Inferior parietal cortex (tissue), 1 donor: ENCODE data around the gene VEPH1.

ENCODE experiments used
- DNase-seq: peaks from one replicate; pipeline ENCODE4 v3.0.0-alpha.2; 2016; ENCODE audit errors: extremely low spot score

Gene VEPH1

DNA sequence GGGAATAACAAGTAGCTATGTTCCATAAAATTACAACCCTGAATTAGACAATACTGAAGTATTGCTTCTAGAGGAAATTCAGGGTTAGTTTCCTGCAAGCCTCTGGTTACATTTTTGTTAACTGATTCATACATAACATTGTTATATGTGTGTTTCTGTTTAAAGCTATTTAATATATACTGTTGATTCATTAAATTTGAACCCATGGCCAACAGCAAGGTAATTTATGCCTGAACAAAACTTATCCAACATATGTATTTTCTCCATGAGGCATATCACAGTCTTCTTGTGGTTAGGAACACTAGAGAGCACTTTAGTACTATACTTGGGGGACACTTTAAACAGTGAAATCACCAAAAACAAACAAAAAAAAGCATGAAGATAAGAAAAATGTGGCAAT lies 114.2 kb downstream of the VEPH1 start:
- no peak for DNase-seq

DNA sequence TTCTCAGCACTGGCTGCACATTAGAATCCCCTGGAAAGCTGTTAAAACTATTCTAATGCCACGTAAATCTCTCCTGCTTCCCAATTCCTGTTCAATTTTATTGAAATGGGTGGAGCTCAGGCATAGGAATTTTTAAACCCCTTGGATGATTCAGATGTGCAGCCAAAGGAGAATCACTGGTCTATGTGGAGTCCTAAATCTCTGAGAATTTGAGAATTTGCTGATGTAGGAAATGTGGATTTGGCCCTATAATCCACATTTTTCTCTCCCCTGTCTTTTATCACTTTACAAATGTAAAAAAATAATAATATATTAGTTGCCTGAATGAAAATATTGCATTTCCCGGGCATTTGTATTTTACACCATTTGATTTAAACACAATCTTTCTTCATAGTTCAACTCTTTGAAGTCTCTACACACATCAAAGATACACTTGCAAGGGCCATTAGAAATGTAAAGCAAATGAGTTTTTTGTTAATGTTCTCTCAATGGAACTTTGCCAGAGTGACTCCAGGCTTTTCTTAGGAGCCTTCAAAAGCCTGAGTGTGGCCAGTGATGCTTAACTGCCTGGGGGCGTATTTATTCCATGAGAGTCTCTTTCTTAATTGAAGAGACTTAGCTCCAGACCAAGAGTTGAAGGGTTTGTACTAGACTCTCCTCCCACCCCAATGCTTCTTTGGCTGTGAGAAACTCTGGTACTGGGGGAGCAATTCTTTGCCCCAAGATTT lies 115.3 kb downstream of the VEPH1 start:
- DNase-seq: no peak

DNA sequence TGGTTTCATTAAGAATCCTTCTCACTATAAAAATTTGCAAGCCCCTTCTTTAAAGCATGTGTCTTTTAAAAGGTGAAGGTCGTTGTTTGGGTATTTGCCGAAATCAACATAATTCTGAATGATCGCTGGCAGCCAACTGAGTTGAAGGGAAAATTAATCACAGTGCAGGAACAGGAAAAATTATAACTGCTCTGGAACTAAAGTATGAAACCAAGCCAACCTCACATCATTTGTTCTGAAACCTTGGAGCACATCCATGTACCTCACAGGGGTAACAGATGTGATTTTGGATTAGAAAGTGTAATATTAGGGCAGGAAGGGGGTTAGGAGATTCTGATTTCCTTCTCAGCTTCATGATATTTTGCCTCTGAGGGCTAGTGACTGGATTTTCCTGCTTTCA lies 118.7 kb downstream of the VEPH1 start:
- DNase-seq: no peak

DNA sequence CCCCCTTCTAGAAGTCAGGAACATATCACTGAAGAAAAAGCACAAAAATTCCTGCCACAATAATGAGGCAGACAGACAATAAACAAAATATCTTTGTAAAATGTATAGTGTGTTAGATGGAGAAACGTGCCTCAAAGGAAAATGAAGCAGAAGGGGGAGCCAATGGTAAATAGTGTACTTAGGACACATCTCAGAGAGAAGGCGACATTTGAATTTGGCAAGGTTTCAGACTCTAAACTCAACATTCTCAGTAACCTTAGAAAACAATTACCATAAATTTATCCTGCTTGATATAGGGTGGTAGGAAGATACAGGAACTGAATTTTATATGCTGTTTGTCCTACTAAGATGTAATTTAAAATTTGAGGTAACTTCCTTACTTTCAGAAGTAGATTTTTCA lies 119.2 kb downstream of the VEPH1 start:
- DNase-seq: no peak

DNA sequence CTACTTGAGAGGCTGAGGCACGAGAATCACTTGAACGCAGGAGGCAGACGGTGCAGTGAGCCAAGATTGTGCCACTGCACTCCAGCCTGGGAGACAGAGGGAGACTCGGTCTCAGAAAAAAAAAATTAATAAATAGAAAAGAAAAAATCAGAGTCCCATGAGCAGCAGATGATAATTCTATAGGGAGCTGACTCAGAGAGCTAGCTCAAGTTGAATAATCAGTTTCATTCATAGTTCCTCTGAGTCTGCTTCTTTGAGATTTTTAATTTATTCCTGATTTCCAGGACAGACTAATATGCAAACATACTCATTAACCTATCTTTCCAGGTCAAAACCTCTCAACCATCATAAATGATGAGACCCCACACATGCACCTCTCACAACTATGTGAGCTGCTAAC lies 121.6 kb downstream of the VEPH1 start:
- DNase-seq: no peak

DNA sequence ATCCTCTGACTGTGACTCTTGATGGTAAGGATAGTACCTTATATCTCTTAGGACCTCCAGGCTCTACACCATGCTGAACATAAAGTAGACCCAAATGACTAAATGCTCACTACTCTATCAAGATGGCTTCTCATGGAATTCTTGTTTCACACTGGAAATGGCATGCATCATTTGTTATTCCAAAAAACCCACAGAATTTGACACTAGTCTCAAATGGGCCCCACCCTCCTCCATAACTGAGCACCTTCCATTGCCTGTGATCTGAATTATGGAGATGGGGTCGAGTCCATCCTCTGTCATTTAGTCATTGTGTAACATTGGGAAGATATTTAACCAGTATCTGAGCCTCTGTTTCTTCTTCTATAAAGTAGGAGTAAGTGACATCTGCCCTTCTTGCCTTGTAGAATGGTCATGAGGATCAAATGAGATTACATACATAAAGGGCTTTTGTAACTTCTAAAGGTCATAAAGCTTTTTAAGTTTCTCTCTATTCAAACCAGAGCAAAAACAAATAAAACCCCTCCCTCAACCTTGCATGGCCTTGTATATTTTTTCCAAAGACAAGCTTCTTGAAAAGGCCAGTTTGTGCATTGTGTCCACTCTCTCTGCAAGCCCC lies 123.6 kb downstream of the VEPH1 start:
- DNase-seq: no peak

DNA sequence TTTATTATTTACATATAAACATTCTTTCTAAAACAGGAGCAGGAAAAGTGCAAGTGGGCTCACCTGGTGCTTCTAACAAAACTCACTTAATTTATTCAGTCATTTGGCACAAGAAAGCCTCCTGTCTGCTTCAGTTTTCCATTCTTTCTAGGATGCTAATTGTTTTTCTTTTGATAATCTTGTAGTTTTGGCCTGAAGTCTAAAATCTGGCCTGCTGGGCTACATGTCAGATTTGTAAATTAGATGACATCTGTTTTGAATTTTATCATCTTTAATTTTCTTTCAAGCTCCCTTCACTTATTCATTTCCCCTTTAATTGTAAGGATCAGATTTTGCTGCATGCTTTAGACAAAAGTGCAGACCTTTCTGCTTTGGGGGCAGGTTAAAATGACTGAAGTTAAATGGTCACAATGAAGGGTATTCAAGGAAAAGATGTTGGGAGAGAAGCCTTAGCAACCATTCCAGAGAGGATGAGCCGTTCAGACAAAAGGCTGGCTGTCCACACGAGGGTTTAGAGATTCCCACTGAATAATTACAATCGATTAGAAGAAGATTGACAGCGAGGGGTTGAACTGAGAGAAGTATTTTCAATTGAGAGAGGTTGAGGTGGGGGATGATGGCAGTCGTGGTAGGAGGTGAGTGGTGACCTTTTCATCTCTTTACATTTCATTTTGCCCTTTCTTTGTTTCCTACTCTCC lies 126.5 kb downstream of the VEPH1 start:
- no peak for DNase-seq

DNA sequence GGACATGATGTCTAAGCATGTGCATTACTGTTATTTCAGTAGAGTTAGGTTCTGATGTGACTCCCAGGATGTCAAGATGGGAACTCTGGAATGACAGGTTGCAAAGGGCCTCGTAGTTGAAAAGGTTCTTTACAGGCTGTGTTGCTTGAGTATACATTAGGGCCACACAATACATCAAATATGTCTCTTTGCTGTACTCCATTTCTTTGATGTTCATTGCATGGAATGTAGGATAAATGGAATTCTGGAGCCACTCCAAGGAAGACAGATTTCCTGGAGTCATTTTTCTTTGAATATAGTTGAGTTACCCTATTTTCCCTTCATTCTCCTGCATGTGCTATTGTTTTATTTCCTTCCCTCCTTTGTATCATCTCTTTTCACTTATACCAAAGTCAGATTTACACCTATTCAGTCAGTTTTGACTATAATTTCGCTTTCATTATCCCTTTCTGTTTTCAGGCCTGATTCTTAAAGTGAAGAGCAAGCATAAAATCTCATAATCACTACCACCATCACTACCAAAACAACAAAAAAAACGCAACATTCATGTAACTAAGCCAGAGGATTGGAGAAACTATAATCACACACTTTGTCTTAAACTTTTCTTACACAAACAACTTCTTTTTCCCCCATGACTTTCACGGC lies 127.8 kb downstream of the VEPH1 start:
- DNase-seq: no peak

DNA sequence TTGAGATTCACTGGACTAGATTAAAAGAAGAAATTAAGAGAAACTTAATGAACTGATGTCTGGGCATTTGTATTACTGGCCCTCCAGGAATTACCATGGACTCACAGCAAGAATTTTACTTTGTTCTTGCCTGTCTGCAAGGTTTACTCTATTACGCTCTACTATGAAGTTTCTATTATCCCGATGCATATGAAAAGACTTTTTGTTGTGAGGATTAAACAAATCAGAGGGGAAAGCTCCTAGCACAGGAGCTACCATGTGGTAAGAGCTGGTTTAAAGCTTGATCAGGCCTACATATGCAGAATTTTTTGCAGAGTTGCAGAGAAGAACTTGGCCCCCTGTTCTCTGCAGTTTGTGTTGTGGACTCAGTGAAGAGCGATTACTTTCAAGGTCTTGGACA lies 128.3 kb downstream of the VEPH1 start:
- no peak for DNase-seq

DNA sequence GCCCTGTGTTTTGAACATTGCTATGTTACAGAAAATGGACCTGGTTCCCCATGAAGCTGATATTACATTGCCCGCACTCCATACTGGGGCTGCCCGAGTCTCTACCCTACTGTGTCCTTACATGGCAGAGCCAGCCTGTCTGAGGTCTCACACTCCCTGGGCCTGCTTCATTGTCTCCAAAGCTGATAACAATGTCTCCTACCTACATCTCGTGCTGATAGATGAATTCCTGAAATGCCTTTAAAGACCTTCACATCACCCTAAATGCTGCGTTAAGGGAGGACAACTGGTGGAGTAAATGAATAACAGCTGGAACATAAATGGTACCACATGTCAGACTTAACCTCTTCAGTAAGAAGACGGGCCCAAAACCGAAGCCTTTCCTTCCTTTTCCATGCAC lies 129.4 kb downstream of the VEPH1 start:
- no peak for DNase-seq

DNA sequence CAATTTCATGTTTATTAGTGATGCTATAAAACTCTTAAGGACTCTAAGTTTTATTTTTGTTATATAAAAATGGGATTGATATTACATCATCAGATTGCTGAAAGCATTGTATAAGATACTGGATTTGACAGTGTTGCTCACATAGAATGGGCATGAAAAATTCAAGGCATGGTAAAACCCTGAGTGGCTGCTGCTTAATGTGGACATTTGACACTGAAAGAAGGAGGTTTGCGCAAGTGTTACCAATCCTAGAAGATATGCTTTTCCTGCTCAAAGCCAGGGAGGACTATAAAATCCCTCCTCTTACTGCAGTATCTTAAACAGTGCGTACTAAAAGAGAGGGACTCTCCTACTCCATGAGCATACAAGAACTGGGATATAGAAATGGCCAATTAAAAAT lies 132.3 kb downstream of the VEPH1 start:
- DNase-seq: no peak

DNA sequence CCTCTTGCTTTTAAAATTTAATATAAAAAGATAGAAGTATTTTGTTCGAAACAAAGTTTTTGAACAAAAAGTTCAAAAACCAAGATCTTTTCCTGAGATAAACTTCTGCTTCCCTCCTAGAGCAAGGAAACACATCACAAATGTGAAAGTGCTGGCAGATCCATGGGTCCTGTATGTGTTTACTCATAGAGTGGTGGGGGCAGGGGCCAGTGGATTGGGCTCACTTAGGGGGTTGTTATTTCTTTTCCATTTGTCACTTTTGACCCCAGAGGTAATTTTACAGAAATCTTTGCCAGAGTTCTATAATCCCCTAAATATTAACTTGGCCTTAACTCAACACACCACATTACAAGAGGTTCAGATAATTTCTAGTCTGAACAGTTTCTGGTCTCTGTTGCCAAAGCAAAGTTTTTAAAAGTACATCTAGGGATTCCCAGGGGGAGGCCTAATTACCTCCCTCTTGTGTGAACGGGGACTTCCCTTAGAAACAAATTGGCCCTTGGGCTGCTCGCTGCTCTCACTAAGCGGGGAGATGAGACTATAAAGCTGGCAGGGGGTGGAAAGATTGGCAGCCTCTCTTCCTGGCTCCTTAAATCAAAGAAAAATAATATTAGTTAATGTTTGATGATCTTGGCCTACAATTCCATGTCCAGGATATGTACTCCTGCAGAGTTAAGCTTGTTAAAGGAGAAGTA lies 133.3 kb downstream of the VEPH1 start:
- DNase-seq: no peak

DNA sequence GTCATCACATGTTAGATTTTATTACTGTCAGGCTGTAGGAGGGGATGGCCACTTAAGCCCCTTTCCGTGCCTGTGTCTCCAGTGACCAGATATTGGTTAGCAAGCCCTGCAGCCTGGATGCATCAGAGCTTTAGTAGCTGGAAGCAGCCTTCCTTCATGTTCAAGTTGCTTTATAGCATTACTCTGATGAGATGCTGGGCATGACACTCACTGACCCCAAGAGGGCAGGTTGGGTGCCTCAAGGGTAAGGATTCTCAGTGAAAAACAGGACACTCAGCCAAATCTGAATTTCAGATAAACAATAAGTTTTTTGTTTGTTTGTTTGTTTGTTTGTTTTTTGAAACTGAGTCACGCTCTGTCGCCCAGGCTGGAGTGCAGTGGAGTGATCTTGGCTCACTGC lies 135.0 kb downstream of the VEPH1 start:
- DNase-seq: no peak

DNA sequence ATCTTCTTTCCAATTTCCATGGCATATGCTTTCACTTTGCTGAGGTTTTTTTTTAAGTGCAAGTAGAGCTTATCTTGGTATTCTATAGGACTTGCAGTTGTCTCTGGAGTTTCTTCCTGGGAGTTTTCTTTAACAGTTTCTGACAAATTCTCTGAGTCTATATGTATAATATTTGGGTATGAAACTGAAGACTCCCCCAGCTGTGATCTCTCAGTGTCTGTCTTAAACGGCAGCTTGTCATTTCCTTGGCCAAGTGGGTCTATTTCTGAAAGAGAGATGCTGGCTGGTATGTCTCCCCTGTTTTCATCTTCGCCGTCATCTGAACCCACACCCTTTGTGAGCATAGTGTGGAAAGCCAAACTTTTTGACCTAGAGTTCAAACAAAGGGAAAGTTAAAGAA lies 139.8 kb downstream of the VEPH1 start:
- no peak for DNase-seq

DNA sequence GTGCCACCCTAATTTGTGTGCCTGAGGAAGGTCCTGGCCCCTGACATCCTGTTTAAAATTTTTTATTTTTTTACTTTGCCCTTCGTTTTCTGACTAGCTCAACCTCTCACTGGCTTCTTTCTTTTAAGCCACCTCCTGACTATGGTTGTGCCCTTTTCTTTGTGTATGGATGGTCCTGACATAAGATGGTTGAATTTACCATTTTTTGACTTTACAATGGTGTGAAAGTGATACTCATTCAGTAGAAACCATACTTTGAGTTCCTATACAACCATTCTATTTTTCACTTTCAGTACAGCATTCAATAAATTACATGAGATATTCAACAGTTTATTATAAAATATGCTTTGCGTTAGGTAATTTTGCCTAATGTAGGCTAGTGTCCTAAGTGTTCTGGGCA lies 140.9 kb downstream of the VEPH1 start:
- no peak for DNase-seq

DNA sequence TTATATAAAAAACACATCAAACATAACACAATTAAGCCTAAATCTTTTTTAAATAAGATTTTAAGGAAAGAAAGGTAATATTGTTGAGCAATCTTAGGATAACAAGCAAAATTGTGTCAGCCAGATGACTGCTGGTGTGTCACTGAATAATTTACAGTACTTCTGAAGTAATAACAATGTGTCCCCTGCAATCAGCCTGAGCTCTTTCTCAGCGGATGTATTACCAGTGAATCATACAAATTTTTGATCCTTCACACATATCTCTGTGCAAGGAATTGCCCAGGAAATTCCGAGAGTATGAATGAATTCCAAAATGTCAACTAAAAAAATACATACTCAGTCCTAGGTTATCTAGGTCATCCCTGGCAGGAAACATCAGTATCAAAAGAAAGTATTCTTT lies 143.2 kb downstream of the VEPH1 start:
- no peak for DNase-seq

DNA sequence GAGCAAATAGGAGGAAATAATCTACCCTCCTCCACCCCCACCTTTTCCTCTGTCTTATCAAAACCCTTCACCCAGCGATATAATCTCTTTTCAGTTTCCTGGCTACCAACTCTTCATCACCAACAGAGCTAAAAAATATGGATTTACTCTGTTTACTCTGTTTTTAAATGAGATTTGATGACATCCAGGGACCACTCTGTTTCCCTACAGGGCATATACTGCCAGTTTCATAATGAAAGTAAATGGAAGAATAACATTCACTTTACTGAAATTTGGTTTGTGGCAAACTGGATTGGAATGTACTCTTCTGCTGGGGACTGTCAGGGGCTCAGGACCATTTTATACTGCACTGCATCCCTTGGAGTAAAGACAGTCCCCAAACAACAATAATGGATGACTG lies 146.7 kb downstream of the VEPH1 start:
- no peak for DNase-seq

DNA sequence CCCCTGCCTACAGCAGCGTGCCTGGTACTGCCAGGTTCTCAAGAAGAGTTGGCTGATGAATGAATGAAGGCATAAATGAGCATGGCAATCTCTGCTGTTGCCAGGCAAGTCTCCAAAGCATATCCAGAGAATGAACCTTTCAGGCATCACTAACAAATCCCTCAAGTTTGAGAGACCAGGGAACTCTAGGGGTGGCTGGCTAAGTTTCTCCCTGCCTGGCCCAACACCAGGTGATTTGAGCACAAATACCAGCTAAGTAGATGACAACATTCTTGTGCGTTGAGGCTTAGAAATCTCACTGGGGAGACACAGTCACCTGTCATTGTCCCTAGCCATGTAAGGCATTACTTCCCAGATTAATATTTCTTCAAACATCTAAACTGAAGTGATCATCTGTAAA lies 147.9 kb downstream of the VEPH1 start:
- no peak for DNase-seq

DNA sequence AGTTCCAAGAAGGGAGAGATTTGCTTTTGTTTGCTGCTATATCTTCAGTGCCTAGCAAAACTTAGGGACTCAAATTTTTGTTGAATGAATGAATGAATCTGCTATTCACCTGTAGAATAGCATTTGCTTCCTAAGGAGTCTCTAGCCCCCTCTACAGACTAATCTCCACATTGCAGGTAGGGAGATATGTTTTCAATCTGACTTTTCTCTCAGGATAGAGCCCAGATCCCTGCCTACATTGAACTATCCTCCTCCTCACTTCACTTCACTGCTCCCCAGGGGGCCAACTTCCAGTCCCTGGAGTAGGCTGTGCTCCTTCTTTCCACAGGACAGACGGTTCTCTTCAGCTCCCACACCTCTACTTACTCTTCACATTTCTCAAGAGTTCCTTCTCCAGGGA lies 148.5 kb downstream of the VEPH1 start:
- DNase-seq: peak; percentile 14

DNA sequence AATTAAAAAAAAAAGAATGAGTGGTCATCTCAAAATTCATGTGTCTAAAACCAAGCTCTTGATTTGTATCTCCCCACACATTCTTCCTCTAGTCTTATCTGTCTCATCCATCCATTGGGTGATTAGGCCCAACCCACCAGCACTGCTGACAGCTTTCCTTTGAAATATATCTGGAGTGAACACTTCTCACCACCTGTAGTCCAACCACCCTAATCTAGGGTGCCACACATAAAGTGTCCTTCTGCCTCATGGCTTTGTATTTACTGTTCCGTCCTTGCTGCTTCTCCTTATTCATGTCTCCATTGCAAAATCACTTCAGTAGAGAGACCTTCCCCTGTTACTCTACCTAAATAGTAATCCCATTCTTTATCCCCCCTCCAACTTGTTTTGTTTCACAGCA lies 149.0 kb downstream of the VEPH1 start:
- DNase-seq: no peak

DNA sequence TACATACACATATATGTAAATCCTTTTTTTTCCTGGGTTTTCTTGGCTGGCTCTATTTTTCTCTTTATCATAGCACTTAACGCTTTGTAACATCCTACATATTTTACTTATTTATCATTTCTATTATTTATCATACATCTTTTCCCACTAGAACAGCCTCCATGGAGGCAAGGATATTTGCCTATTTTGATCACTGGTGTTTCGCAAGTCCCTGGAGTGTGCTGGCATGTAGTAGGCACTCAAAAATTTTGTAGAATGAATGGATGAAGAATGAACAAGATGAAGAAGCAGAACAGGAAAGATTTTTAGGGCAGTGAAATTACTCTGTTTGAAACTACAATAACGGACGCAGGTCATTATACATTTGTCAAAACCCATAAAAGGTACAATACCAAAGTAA lies 149.6 kb downstream of the VEPH1 start:
- no peak for DNase-seq

DNA sequence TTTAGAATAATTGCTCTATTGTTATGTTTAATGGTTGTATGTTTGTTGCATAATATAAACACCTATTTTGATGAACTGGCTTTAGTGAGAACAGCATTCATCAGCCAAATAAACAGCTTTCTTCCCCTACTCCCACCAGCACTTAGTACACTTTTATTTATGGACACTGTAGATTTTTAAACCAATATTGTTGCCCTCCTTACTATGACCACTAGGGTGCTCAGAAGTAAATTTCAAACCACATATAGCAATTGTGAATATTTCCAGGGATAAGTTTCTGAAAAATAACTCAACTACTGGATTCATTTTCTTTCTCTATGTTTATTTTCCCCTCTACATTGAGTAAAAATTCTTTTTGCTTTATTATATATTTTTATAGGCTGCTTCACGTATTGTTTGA lies 151.2 kb downstream of the VEPH1 start:
- no peak for DNase-seq
